HG03095 (cell line): ENCODE results near the gene PLEKHD1.
"Not testable (repeated sequence)": the region's sequence is repeated elsewhere in the genome, so short reads cannot be mapped to it uniquely, and the experiment has no call there.

ENCODE experiments used
- ATAC-seq: cut with Tn5 transposase; IDR thresholded peaks from one replicate; pipeline ENCODE4 v1.9.1; 2021; ENCODE audit warnings: moderate library complexity; ENCODE audit not compliant: unreplicated experiment

PLEKHD1 gene

GRCh38 chr14:69481815-69482568, 2.5 kb upstream of the PLEKHD1 start:
- peak; percentile 90 for ATAC-seq

GRCh38 chr14:69483765-69484443, 624 bp upstream of the PLEKHD1 start:
- no peak for ATAC-seq

DNA sequence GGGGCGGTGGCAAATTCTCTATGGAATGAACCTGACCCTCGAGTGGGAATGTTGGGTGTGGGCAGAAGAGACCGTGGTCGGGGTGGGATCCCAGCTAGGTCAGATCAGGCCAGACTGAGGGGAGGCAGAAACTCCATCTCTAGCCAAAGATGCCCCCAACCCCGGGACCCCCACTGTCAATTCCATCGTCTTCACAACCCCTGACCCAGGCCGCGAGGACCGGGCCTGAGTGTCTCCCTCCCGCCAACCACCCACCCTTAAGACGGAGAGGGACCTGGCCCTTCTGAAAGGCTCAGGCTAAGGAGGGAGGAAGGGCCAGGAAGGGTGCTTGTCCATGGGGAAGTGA, 760 bp downstream of the PLEKHD1 start:
- ATAC-seq = no peak

GRCh38 chr14:69485701-69486100, 1.2 kb downstream of the PLEKHD1 start:
- ATAC-seq = no peak

DNA sequence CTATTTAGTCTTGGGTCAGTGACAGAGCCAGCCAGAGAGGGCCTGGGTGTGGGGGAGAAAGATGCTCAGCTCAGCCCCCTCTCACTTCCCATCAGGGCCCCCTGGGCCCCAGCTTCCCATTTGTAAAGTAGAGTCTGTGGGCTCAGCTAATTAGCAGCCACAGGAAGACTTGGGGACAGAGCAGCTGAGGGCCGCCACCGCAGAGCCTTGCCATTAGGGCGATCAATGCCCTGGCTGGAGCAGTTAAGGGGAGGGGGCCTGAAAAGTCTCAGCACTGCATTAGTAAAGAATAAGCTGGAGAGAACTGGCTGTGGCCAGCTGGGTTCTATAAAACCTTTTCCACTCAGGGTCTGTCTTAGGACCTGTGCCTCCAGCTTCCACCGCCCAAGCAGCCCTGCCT, 2.7 kb downstream of the PLEKHD1 start:
- no peak for ATAC-seq

- ATAC-seq = no peak
These were observed 3.2 kb downstream of the PLEKHD1 start for GRCh38 chr14:69487771-69488170.

DNA sequence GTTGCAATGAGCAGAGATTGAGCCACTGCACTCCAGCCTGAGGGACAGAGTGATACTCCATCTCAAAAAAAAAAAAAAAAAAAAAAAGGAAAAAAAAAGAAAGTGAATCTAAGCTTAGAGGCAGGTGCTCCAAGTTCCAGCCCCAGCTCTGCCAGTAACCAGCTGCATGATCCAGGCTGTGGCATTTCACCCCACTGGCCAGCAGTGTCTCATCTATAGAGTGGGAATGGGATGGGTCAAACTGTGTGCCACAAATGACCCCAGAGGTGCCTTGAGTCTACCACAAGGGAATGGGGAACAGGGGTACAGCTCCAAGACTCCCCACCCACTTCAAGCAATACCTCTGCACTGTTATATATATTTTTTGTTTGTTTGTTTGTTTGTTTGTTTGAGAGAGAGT, 5.0 kb downstream of the PLEKHD1 start:
- ATAC-seq = no peak

DNA sequence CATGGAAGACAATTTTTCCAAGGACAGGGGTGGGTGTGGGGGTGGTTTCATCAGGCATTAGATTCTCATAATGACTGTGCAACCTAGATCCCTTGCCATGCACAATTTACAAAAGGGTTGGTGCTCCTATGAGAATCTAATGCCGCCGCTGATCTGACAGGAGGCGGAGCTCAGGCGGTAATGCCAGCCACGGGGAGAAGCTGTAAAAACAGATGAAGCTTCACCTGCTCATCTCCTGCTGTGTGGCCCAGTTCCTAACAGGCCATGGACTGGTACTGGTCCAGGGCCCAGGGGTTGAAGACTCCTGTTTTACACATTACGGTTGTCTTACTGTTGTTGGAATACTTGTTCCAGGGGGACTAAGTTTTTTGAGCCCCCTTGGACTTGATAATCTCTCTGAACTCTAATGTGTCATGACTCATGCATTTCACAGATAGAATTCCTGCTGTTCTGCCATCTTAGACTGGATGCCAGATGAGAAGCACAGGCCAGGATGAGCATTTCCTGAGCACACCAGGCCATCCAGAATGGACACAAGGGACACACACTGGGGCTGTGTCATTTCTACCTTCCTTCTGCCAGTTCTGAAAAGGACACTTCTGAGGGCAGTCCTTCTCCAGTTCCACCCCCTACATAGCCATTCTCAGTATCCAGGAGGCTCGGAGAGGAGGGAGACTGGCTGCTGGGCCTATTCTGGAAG, 5.8 kb downstream of the PLEKHD1 start:
- no peak for ATAC-seq

GRCh38 chr14:69491193-69491592, 6.7 kb downstream of the PLEKHD1 start:
- no peak for ATAC-seq

- ATAC-seq = no peak
These were observed 8.5 kb downstream of the PLEKHD1 start for GRCh38 chr14:69493038-69493437.

GRCh38 chr14:69493791-69494190, 9.3 kb downstream of the PLEKHD1 start:
- no peak for ATAC-seq

- ATAC-seq = no peak
These were observed 10.9 kb downstream of the PLEKHD1 start for GRCh38 chr14:69495341-69495921.

GRCh38 chr14:69497866-69498265, 13.3 kb downstream of the PLEKHD1 start:
- ATAC-seq = not testable (repeated sequence)

GRCh38 chr14:69498286-69498685, 13.8 kb downstream of the PLEKHD1 start:
- ATAC-seq = not testable (repeated sequence)

- ATAC-seq = no peak
These were observed 14.9 kb downstream of the PLEKHD1 start for GRCh38 chr14:69499436-69499835.

GRCh38 chr14:69500096-69500495, 15.6 kb downstream of the PLEKHD1 start:
- ATAC-seq = no peak

- ATAC-seq = no peak
These were observed 16.2 kb downstream of the PLEKHD1 start for GRCh38 chr14:69500736-69501135.

DNA sequence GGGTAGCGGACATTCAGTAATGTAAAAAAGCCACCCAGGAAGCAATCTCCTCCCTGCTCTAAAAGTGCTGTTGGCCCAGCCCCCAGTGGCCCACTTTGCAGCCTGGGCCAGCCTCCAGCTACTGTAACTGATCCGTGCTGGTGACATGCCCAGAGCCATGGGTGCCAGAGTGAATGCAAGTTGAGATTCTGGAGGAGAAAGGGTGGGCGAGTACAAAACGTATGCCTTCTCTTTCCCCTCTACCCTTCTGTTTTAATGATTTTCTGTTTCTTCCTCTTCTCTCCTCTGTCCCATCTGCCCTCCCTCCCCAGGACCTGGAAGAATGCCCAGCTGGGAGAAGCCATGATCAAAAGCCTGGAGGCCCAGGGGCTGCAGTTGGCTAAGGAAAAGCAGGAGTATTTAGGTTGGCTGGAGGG, 16.9 kb downstream of the PLEKHD1 start:
- ATAC-seq = no peak

- no peak for ATAC-seq
These were observed 20.2 kb downstream of the PLEKHD1 start for GRCh38 chr14:69504775-69505174.

- no peak for ATAC-seq
These were observed 21.1 kb downstream of the PLEKHD1 start for GRCh38 chr14:69505338-69506240.

DNA sequence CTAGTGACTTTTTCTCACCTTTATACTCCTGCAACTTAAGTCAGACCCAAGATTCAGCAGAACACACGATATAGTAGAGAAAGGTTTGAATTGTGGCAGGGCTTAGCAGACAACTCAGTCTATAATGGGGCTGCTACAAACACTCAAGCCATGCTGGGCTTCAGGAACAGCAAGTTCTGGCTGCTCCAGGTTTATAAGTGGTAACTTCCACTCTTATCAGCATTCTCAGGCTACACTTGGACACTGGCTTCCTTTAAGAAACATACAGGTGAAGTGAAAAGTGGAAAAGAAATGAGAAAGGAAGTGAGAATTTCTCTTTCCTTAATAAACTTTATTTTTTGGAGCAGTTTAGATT, 21.7 kb downstream of the PLEKHD1 start:
- no peak for ATAC-seq
